IPS-20b (cell line): ENCODE data around the gene PDZRN3.

Experiments used
- H3K27ac ChIP-seq: one replicate; pipeline ENCODE4 v1.5.1; 2013; ENCODE audit warnings: low read length
- H3K27me3 ChIP-seq: 2 replicates; pipeline ENCODE4 v1.6.1; 2013; ENCODE audit warnings: mild to moderate bottlenecking, low read length, inconsistent platforms; ENCODE audit not compliant: insufficient read depth
- H3K36me3 ChIP-seq: 2 replicates; pipeline ENCODE4 v1.6.1; 2013; ENCODE audit warnings: low read depth, mild to moderate bottlenecking, inconsistent platforms, low read length, moderate library complexity; ENCODE audit not compliant: insufficient read depth
- H3K4me1 ChIP-seq: 2 replicates; pipeline ENCODE4 v1.6.1; 2013; ENCODE audit warnings: mild to moderate bottlenecking, control low read depth, inconsistent platforms, low read length, moderate library complexity; ENCODE audit not compliant: insufficient read depth
- H3K4me3 ChIP-seq: 2 replicates; pipeline ENCODE4 v1.5.1; 2013; ENCODE audit warnings: mild to moderate bottlenecking, low read length, inconsistent platforms
- H3K9ac ChIP-seq: 2 replicates; pipeline ENCODE4 v1.6.1; 2013; ENCODE audit warnings: low read depth, mild to moderate bottlenecking, inconsistent platforms, low read length, moderate library complexity
- H3K9me3 ChIP-seq: 2 replicates; pipeline ENCODE4 v1.6.1; 2013; ENCODE audit warnings: mild to moderate bottlenecking, low read depth, low read length, inconsistent platforms; ENCODE audit not compliant: insufficient read depth

PDZRN3 gene

DNA sequence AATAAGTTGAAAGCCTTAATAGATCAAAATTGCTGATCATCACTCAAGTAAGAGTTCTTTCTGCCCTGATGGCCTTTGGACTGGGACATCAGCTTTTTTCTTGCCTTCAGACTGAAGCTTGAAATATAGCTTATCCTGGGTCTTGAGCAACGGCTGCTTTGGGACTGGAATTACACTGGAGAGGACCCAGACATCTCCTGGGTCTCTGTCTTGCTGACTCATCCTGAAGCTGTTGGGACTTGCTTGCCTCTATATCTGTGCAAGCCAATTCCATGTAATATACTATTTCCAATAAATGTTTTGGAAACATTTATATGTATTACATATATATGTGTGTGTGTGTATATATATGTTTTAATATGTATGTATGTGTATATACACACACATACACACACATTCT, 260.2 kb downstream of the PDZRN3 start:
- Histone ChIP-seq H3K4me3 (no peak overlapping the region), H3K27ac (no peak overlapping the region), H3K4me1 (no peaks in the 10 kb centered on the region), H3K9ac (no peak overlapping the region), H3K36me3 (no peaks in the 10 kb centered on the region), H3K27me3 (no peaks in the 10 kb centered on the region), H3K9me3 (no peaks in the 10 kb centered on the region)

DNA sequence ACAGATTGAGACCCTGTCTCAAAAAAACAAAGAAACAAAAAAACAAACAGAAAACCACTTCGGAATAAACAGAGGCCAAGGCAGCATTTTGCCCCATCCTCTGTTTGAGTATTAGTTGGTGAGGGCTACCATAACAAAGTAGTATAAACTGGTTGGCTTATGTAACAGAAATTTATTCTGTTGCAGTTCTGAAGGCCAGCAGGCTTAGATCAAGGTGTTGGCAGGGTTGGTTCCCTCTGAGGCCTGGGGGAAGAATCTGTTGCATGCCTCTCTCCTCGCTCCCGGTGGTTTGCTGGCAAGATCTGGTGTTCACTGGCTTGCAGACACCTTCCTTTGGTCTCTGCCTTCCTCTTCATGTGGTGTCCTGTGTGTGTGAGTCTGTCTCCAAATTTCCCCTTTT, 261.6 kb downstream of the PDZRN3 start:
- Histone ChIP-seq H3K36me3 (no peaks in the 10 kb centered on the region), H3K9me3 (no peaks in the 10 kb centered on the region; the same call in 1 of the 2 replicates), H3K9ac (no peak overlapping the region), H3K27ac (no peak overlapping the region), H3K4me1 (no peaks in the 10 kb centered on the region), H3K4me3 (no peak overlapping the region), H3K27me3 (no peaks in the 10 kb centered on the region)

- H3K4me3 ChIP-seq, result no peak overlapping the region
- H3K36me3 ChIP-seq, result no peaks in the 10 kb centered on the region
- no peak overlapping the region for H3K27ac ChIP-seq
- no peaks in the 10 kb centered on the region for H3K27me3 ChIP-seq
- H3K9me3 ChIP-seq, result no peaks in the 10 kb centered on the region; the same call in 1 of the 2 replicates
- H3K9ac ChIP-seq, result no peak overlapping the region
- H3K4me1 ChIP-seq, result no peaks in the 10 kb centered on the region
These were observed 263.1 kb downstream of the PDZRN3 start for GRCh38 chr3:73361591-73361990.

GRCh38 chr3:73353649-73354217, 271.0 kb downstream of the PDZRN3 start:
- Histone ChIP-seq H3K4me1 (no peaks in the 10 kb centered on the region), H3K9me3 (no peaks in the 10 kb centered on the region; the same call in 1 of the 2 replicates), H3K27me3 (no peaks in the 10 kb centered on the region), H3K27ac (no peak overlapping the region), H3K4me3 (no peak overlapping the region), H3K36me3 (no peaks in the 10 kb centered on the region), H3K9ac (no peak overlapping the region)

GRCh38 chr3:73352841-73353645, 271.7 kb downstream of the PDZRN3 start:
- Histone ChIP-seq H3K9me3 (no peaks in the 10 kb centered on the region), H3K27ac (no peak overlapping the region), H3K4me1 (no peaks in the 10 kb centered on the region), H3K4me3 (no peak overlapping the region), H3K9ac (no peak overlapping the region), H3K27me3 (no peaks in the 10 kb centered on the region), H3K36me3 (no peaks in the 10 kb centered on the region)

- H3K4me1 ChIP-seq, result no peaks in the 10 kb centered on the region
- no peak overlapping the region for H3K27ac ChIP-seq
- H3K36me3 ChIP-seq, result no peaks in the 10 kb centered on the region
- no peaks in the 10 kb centered on the region for H3K9me3 ChIP-seq
- H3K4me3 ChIP-seq, result no peak overlapping the region
- no peak overlapping the region for H3K9ac ChIP-seq
- H3K27me3 ChIP-seq, result no peaks in the 10 kb centered on the region
These were observed 273.2 kb downstream of the PDZRN3 start for GRCh38 chr3:73351423-73352071.

DNA sequence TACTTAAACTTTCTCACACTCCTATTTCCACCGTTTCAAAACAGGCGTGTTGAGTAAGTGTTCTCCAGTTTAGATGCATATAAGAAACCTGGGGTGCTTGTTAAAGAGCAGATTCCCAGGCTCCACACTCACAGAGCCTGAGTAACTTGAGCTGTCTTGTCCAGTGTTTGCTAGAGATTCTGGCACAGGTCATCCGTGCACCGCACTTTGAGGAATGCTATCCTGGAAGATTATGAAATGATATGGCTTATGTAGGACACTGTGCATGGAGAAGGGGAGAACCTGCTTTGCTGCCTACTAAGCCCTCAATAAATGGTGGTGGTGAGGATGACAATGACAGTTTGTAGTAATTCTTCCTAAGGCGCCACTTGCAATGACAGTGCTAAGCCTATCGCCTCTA, 273.7 kb downstream of the PDZRN3 start:
- Histone ChIP-seq H3K9me3 (no peaks in the 10 kb centered on the region), H3K27me3 (no peaks in the 10 kb centered on the region)

GRCh38 chr3:73349657-73350056, 275.1 kb downstream of the PDZRN3 start:
- H3K4me1 ChIP-seq, result no peaks in the 10 kb centered on the region
- no peak overlapping the region for H3K27ac ChIP-seq
- no peaks in the 10 kb centered on the region for H3K36me3 ChIP-seq
- H3K9me3 ChIP-seq, result no peaks in the 10 kb centered on the region
- H3K4me3 ChIP-seq, result no peak overlapping the region
- no peaks in the 10 kb centered on the region for H3K27me3 ChIP-seq
- H3K9ac ChIP-seq, result no peak overlapping the region

More for the DNA sequence above, 273.7 kb downstream of the PDZRN3 start:
- Histone ChIP-seq H3K9ac (no peak overlapping the region), H3K4me1 (no peaks in the 10 kb centered on the region), H3K36me3 (no peaks in the 10 kb centered on the region), H3K27ac (no peak overlapping the region), H3K4me3 (no peak overlapping the region)

DNA sequence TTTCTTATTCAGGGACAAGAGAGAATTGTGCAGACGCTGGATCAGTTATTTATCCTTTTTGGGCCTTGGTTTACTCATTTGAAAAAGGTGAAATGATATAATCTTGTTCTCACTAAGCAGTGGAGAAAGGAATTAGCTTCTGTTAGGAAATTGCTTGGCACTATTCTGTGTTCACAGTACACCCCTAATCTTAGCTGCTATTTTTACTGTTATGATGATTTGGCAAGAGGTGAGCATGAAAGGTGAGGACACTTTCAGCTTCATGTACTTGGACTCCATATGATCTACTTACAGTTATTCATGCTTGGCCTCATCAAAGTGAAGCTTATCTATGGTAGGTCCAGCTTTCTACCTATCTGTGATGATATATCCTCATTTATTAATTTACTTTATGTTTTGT, 282.7 kb downstream of the PDZRN3 start:
- no peak overlapping the region for H3K27ac ChIP-seq
- H3K9me3 ChIP-seq, result peaks cover 20% of the 10 kb centered on the region
- no peak overlapping the region for H3K4me3 ChIP-seq

GRCh38 chr3:73341272-73341935, 283.3 kb downstream of the PDZRN3 start:
- Histone ChIP-seq H3K36me3 (no peaks in the 10 kb centered on the region), H3K27ac (no peak overlapping the region), H3K9me3 (peaks cover 20% of the 10 kb centered on the region), H3K4me1 (peaks cover 5% of the 10 kb centered on the region; the same call in 1 of the 2 replicates), H3K9ac (no peak overlapping the region), H3K27me3 (no peaks in the 10 kb centered on the region), H3K4me3 (no peak overlapping the region)

More for the DNA sequence above, 282.7 kb downstream of the PDZRN3 start:
- Histone ChIP-seq H3K4me1 (peaks cover 5% of the 10 kb centered on the region; the same call in 1 of the 2 replicates), H3K36me3 (no peaks in the 10 kb centered on the region), H3K9ac (no peak overlapping the region), H3K27me3 (no peaks in the 10 kb centered on the region)

DNA sequence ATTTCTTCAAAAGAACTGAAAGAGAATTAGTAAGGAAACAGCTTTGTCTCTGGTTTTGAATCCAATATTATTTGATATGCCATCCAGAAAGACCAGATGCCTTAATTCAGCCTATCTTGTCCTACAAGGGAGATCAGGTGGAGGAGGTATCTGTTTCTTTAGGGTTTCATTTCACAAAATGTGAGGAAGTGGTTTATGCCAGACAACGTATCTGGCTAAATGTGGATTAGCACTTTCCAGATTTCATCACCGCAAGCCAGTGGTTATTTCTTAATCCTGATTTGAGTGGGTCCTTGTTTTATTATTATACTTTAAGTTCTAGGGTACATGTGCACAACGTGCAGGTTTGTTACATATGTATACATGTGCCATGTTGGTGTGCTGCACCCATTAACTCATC, 292.2 kb downstream of the PDZRN3 start:
- Histone ChIP-seq H3K36me3 (no peaks in the 10 kb centered on the region), H3K27me3 (no peaks in the 10 kb centered on the region), H3K9me3 (no peaks in the 10 kb centered on the region), H3K9ac (no peak overlapping the region), H3K4me1 (no peaks in the 10 kb centered on the region), H3K4me3 (no peak overlapping the region), H3K27ac (no peak overlapping the region)
